ENCODE measurements around the gene TRAF2. TPM values are rescaled to one million over a fixed set of nuclear protein-coding genes. Genes with fewer than 3 reads are reported as not detected.

Gene TRAF2
- total and polyA plus RNA-seq, 2 donors (not counting 1 experiment from before 2014, with no cell fraction given) = 25.5 to 54.5 TPM

GRCh38 chr9:136942112-136942880 is 56.0 kb downstream of the TRAF2 start:
- Mint-ChIP-seq H3K27ac (peak overlapping the region; percentile 50), H3K9me3 (ENCODE audit: insufficient read depth) (no peaks in the 10 kb centered on the region), H3K27me3 (no peaks in the 10 kb centered on the region), H3K4me1 (peaks cover 7% of the 10 kb centered on the region), H3K4me3 (peak overlapping the region; percentile 61)
- intact Hi-C loops (cut with micrococcal nuclease) = no loop called here
- Histone ChIP-seq H3K27ac (ENCODE audit: low read length in 2 of 2) (no peak overlapping the region), H3K79me2 (ENCODE audit: control insufficient read depth, insufficient read depth, low read length) (peaks cover 22% of the 10 kb centered on the region), H3K9me3 (ENCODE audit: control extremely low read depth in 1 of 3, control insufficient read depth in 2 of 3, insufficient read depth in 1 of 3, low read length in 2 of 3) (no peaks in the 10 kb centered on the region), H3K36me3 (replicated peaks in 1 of 2; ENCODE audit: control extremely low read depth in 1 of 2, control insufficient read depth in 1 of 2, extremely low read depth in 1 of 2, insufficient read depth in 2 of 2, low read length in 1 of 2) (peaks cover 2 to 36% of the 10 kb centered on the region in 2 experiments), H4K20me1 (ENCODE audit: control insufficient read depth, insufficient read depth, low read length, poor library complexity, severe bottlenecking) (peaks cover 56% of the 10 kb centered on the region), H3K4me1 (ENCODE audit: control insufficient read depth in 2 of 2, insufficient read depth in 2 of 2, low read length in 2 of 2) (peaks cover 6 to 18% of the 10 kb centered on the region in 2 donors), H3K4me3 (ENCODE audit: control extremely low read depth in 1 of 5, extremely low read depth in 1 of 5, insufficient read depth in 1 of 5, low read depth in 2 of 5, low read length in 4 of 5) (no peak overlapping the region), H3K27me3 (replicated peaks in 1 of 4; ENCODE audit: control extremely low read depth in 1 of 4, control insufficient read depth in 3 of 4, insufficient read depth in 4 of 4, low read length in 3 of 4) (no peaks in the 10 kb centered on the region), H2AFZ (ENCODE audit: insufficient read depth, low read depth, low read length, poor library complexity, severe bottlenecking) (no peak overlapping the region), H3K4me2 (replicated peaks; ENCODE audit: low read depth, low read length, poor library complexity, severe bottlenecking) (no peak overlapping the region), H3K9ac (ENCODE audit: low read length) (no peak overlapping the region)
- no peak for TF ChIP-seq CTCF (IDR thresholded peaks at IDR 0.05)
- POLR2A ChIA-PET = no interaction called here
- 97% methylated on average over 60 of the region's 60 CpGs for WGBS (ENCODE audit: insufficient coverage)
- no peak for DNase-seq
- CTCF ChIA-PET = no interaction called here
- ATAC-seq (ENCODE audit: low read depth) = no peak

- no peak overlapping the region for H3K27ac ChIP-seq (ENCODE audit: low read length in 2 of 2)
- POLR2A ChIA-PET = interaction anchor here (0.7 kb wide), 1 partner anchor 57 kb away, joined by 6 read pairs; the partner anchor contains the start of gene TRAF2
- no peak for DNase-seq
Measured at GRCh38 chr9:136942881-136943230, 56.5 kb downstream of the TRAF2 start.

More at GRCh38 chr9:136942881-136943230, 56.5 kb downstream of the TRAF2 start:
- WGBS (ENCODE audit: insufficient coverage) = 97% methylated on average over 15 of the region's 16 CpGs
- H3K4me3 ChIP-seq (ENCODE audit: control extremely low read depth in 1 of 5, extremely low read depth in 1 of 5, insufficient read depth in 1 of 5, low read depth in 2 of 5, low read length in 4 of 5) = no peak overlapping the region
- H3K27me3 ChIP-seq (replicated peaks in 1 of 4; ENCODE audit: control extremely low read depth in 1 of 4, control insufficient read depth in 3 of 4, insufficient read depth in 4 of 4, low read length in 3 of 4) = no peaks in the 10 kb centered on the region
- H4K20me1 ChIP-seq (ENCODE audit: control insufficient read depth, insufficient read depth, low read length, poor library complexity, severe bottlenecking) = peaks cover 51% of the 10 kb centered on the region
- peaks cover 6 to 21% of the 10 kb centered on the region in 2 donors for H3K4me1 ChIP-seq (ENCODE audit: control insufficient read depth in 2 of 2, insufficient read depth in 2 of 2, low read length in 2 of 2)
- Mint-ChIP-seq H3K27ac (peak overlapping the region; percentile 50), H3K9me3 (ENCODE audit: insufficient read depth) (no peaks in the 10 kb centered on the region), H3K27me3 (no peaks in the 10 kb centered on the region), H3K4me3 (peak overlapping the region; percentile 61), H3K4me1 (peaks cover 7% of the 10 kb centered on the region)
- intact Hi-C loops (cut with micrococcal nuclease) = no loop called here
- peaks cover 2 to 36% of the 10 kb centered on the region in 2 experiments for H3K36me3 ChIP-seq (replicated peaks in 1 of 2; ENCODE audit: control extremely low read depth in 1 of 2, control insufficient read depth in 1 of 2, extremely low read depth in 1 of 2, insufficient read depth in 2 of 2, low read length in 1 of 2)
- H3K4me2 ChIP-seq (replicated peaks; ENCODE audit: low read depth, low read length, poor library complexity, severe bottlenecking) = peak overlapping the region; percentile 81
- H3K9me3 ChIP-seq (ENCODE audit: control extremely low read depth in 1 of 3, control insufficient read depth in 2 of 3, insufficient read depth in 1 of 3, low read length in 2 of 3) = no peaks in the 10 kb centered on the region
- H3K9ac ChIP-seq (ENCODE audit: low read length) = no peak overlapping the region
- TF ChIP-seq CTCF (IDR thresholded peaks at IDR 0.05) (no peak), EZH2 (IDR thresholded peaks at IDR 0.05; ENCODE audit: borderline replicate concordance, insufficient read depth, low read depth, low read length, poor library complexity, severe bottlenecking) (no peak)
- H3K79me2 ChIP-seq (ENCODE audit: control insufficient read depth, insufficient read depth, low read length) = peaks cover 22% of the 10 kb centered on the region
- ATAC-seq (ENCODE audit: low read depth) = no peak
- H2AFZ ChIP-seq (ENCODE audit: insufficient read depth, low read depth, low read length, poor library complexity, severe bottlenecking) = no peak overlapping the region
- CTCF ChIA-PET = no interaction called here
